ENCODE measurements around the gene MAN2B1.

DNA sequence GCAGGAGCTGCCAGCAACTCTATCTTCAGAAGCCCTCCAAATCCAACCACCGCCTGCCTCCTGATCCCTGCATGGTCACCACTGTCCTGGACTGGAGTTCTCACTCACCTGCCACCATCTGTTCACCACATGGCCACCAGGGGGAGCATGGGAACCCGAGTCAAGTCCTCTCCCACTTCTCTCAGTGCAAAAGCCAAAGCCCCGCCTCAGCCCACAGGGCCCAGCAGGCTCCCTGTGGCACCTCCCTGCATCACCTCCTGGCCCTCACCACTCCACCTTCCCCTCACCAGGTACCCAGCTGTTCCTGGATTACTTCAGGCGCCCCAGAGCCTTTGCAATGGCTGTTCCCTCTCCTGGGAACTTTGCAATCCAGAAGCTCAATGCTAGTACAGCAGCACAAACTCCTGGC lies 9.8 kb upstream of the MAN2B1 start:
- TF ChIP-seq CTCF (IDR thresholded peaks at IDR 0.05; ENCODE audit: low read length) (peak; percentile 83), EZH2phosphoT487 (IDR thresholded peaks at IDR 0.05; ENCODE audit: low read length) (no peak)

Data from MM.1S (cell line).